Activated naive CD4-positive, alpha-beta T cell treated with anti-CD3 and anti-CD28 coated beads, Interleukin-2, amount 50 U/mL, for 72 hours (primary cell): Measurements from ENCODE around the gene RAMAC. TPM values are rescaled to one million over a fixed set of nuclear protein-coding genes. Genes with fewer than 3 reads are reported as not detected.
A peak's percentile ranks its signal among the peaks of the same experiment; 100 is the strongest.

Source experiments
- ATAC-seq, 2 donors: fragments of 150-1000 bp; cut with Tn5 transposase; 2 replicates each; pipeline ENCODE4 v1.10.0; 2021; ENCODE audit warnings: mild to moderate bottlenecking in 2 of 2, moderate library complexity in 2 of 2
- DNase-seq, 2 donors: peaks; one replicate each; pipeline ENCODE4 v3.0.0; 2021 to 2022; ENCODE audit warnings: low spot score in 2 of 2
- H3K27ac Mint-ChIP-seq, 2 donors: one replicate each; pipeline ENCODE4 v1.8.0; 2022; ENCODE audit warnings: mild to moderate bottlenecking in 2 of 2, mixed read lengths in 2 of 2
- H3K36me3 Mint-ChIP-seq, 2 donors: one replicate each; pipeline ENCODE4 v1.8.0; 2022; ENCODE audit warnings: mixed read lengths in 2 of 2
- H3K9me3 Mint-ChIP-seq, 2 donors: one replicate each; pipeline ENCODE4 v1.8.0; 2022; ENCODE audit warnings: mixed read lengths in 2 of 2
- total RNA-seq, 2 donors: library from RNA; stranded (reverse); gene quantifications; one replicate each; pipeline ENCODE4 v1.2.3, GENCODE V29; 2022

Gene RAMAC
- total RNA-seq, 2 donors from 2014 or later = 20.1 to 20.3 TPM

DNA sequence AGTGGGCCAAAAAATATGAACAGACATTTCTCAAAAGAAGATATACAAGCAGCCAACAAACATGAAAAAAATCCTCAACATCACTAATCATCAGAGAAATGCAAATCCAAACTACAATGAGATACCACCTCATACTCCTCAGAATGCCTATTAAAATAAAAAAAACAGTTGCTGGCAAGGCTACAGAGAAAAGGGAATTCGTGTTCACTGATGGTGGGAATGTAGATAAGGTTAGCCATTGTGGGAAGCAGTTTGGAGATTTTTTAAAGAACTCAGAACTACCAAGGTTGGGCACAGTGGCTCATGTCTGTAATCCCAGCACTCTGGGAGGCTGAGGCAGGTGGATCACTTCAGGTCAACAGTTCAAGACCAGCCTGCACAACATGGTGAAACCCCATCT, 53.2 kb downstream of the RAMAC start:
- peaks cover 34 to 69% of the 10 kb centered on the region in 2 donors for H3K36me3 Mint-ChIP-seq
- DNase-seq (no peak), ATAC-seq (no peak)
- peaks cover 0 to 5% of the 10 kb centered on the region in 2 donors for H3K9me3 Mint-ChIP-seq
- peak overlapping the region in 1 of 2 donors; percentile 4 for H3K27ac Mint-ChIP-seq

Other genes starting within 250 kb of the RAMAC start
- gene FSD2, start 180.1 kb upstream of the RAMAC start, total RNA-seq = not detected
- gene WHAMM, start 176.6 kb upstream of the RAMAC start, total RNA-seq = 1 to 10 TPM; 2.5 to 9.4 TPM
- 1 to 10 TPM; 2.2 to 4.4 TPM for gene HOMER2, start 33.5 kb upstream of the RAMAC start, total RNA-seq
- 10 to 100 TPM; 18.1 to 26.3 TPM for gene C15orf40, start 25.4 kb downstream of the RAMAC start, total RNA-seq
- gene BTBD1, start 81.0 kb downstream of the RAMAC start, total RNA-seq = 10 to 100 TPM; 47.7 to 64.7 TPM
- gene TM6SF1, start 121.4 kb downstream of the RAMAC start, total RNA-seq = 1 to 10 TPM in 1 of 2 donors, under 1 TPM in 1; 0.84 to 2.6 TPM
- 10 to 100 TPM; 10.9 to 26.3 TPM for gene HDGFL3, start 221.6 kb downstream of the RAMAC start, total RNA-seq